GM12872 (cell line): ENCODE measurements around the gene OR2T4.

Experiments
- TF ChIP-seq, protein P1 (sequence below): IDR thresholded peaks from 3 replicates; pipeline ENCODE4 v1.5.1; 2011; ENCODE audit warnings: low read depth, mild to moderate bottlenecking, low read length, moderate library complexity; ENCODE audit not compliant: insufficient read depth

OR2T4 gene

GRCh38 chr1:248372394-248372793 is 10.9 kb downstream of the OR2T4 start:
- TF ChIP-seq, protein P1, sequence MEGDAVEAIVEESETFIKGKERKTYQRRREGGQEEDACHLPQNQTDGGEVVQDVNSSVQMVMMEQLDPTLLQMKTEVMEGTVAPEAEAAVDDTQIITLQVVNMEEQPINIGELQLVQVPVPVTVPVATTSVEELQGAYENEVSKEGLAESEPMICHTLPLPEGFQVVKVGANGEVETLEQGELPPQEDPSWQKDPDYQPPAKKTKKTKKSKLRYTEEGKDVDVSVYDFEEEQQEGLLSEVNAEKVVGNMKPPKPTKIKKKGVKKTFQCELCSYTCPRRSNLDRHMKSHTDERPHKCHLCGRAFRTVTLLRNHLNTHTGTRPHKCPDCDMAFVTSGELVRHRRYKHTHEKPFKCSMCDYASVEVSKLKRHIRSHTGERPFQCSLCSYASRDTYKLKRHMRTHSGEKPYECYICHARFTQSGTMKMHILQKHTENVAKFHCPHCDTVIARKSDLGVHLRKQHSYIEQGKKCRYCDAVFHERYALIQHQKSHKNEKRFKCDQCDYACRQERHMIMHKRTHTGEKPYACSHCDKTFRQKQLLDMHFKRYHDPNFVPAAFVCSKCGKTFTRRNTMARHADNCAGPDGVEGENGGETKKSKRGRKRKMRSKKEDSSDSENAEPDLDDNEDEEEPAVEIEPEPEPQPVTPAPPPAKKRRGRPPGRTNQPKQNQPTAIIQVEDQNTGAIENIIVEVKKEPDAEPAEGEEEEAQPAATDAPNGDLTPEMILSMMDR: no peak

DNA sequence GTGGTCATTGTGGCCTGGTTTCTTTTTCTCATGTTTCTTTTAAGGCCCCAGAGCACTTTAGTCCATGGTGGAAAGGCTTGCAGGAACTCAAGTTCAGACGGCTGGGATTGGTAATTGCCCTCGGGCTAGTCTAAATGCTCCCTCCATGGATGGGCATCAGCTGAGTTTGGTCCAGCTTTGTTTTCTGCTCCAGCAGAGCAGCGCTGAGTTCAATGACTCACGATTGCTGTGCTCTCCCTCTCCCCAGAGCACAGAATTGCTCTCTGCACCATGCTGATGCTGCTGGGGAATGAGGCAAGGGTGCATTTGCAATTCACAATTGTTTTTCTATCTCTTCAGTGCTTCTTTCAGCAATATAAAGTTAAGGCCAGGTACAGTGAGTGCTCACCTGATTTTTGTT is 12.3 kb downstream of the OR2T4 start:
- TF ChIP-seq, protein P1: no peak

GRCh38 chr1:248375446-248375845 is 14.0 kb downstream of the OR2T4 start, which contains the start of gene OR2T6:
OR2T6 (plus strand) TSS chr1:248375746; CDS start chr1:248387609, 11,863 bp downstream.
- TF ChIP-seq, protein P1: no peak

DNA sequence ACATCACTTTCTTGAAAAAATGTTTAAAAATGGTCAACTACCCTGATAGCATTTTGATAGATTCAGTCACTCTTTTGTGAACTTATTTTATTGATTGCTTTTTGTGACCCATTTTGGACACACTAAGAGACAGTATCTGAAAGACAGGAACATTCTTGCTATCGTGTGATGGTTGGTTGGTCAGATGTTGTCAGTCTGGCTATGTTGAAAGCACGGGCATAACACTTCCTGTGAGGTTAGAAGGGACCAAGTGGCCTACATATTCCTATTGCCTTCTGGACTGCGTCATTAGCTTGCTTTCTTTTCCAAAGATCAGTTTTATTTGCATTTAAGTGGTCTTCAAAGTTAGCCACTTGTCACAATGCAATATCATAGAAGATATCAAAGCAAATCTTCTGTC is 15.5 kb downstream of the OR2T4 start:
- TF ChIP-seq, protein P1: no peak

DNA sequence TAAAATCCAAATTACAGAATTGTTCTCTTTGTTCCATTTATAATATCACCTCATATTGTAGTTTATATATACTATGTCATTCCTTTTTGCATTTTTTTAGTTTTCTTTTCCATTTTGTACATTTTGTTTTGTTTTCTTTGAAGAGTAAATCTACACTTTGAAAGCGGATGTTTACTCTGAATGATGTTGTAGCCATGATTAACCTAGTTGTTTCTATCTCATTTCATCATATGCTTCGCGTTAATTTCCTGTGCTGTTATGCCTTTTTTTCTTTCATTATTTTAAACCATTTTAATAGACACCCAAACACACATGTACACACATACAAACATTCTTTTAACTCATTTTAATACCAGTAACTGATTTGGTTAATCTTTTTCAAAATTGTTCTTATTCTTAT is 19.4 kb downstream of the OR2T4 start:
- TF ChIP-seq, protein P1: no peak

- TF ChIP-seq, protein P1: no peak
These were observed 27.0 kb downstream of the OR2T4 start for GRCh38 chr1:248388426-248388825.

- TF ChIP-seq, protein P1: no peak
These were observed 31.6 kb downstream of the OR2T4 start for GRCh38 chr1:248393050-248393449.
